CD14-positive monocyte (primary cell): ENCODE results near the gene STX8. TPM values are rescaled to one million over a fixed set of nuclear protein-coding genes. Genes with fewer than 3 reads are reported as not detected.

ENCODE experiments used
- DNase-seq, 3 donors: peaks; one replicate each; pipeline ENCODE4 v3.0.0-alpha.2; 2011 to 2022
- H2AFZ ChIP-seq: 2 replicates; pipeline ENCODE4 v1.6.0; 2012; ENCODE audit warnings: mild to moderate bottlenecking, low read depth, low read length, inconsistent platforms; ENCODE audit not compliant: insufficient read depth, poor library complexity, severe bottlenecking
- H3K27ac ChIP-seq, 2 donors: 1 replicate in 1 of 2; 2 replicates in 1 of 2; pipeline ENCODE4 v1.5.1; 2012 to 2013; ENCODE audit warnings: low read length in 2 of 2, control low read depth in 1 of 2, inconsistent platforms in 1 of 2, low read depth in 1 of 2, mild to moderate bottlenecking in 1 of 2
- H3K27me3 ChIP-seq, 2 donors: one replicate each; pipeline versions ENCODE4 v1.6.0 to v1.6.1; 2011 to 2013; ENCODE audit warnings: low read length in 2 of 2; ENCODE audit not compliant: control insufficient read depth in 2 of 2, insufficient read depth in 2 of 2
- H3K36me3 ChIP-seq, 2 donors: replicated peaks in 1 of 2; 1 replicate in 1 of 2; 2 replicates in 1 of 2; pipeline versions ENCODE4 v1.5.1 to v1.6.1; 2012 to 2013; ENCODE audit warnings: low read length in 2 of 2, control low read depth in 1 of 2, inconsistent platforms in 1 of 2, mild to moderate bottlenecking in 1 of 2; ENCODE audit not compliant: insufficient read depth in 2 of 2, control insufficient read depth in 1 of 2
- H3K4me1 ChIP-seq, 2 donors: 1 replicate in 1 of 2; 2 replicates in 1 of 2; pipeline versions ENCODE4 v1.5.1 to v1.6.1; 2012 to 2013; ENCODE audit warnings: low read length in 2 of 2, control low read depth in 1 of 2, inconsistent platforms in 1 of 2, mild to moderate bottlenecking in 1 of 2, moderate library complexity in 1 of 2; ENCODE audit not compliant: insufficient read depth in 2 of 2, control insufficient read depth in 1 of 2
- H3K4me2 ChIP-seq: replicated peaks from 2 replicates; pipeline ENCODE3; 2012; ENCODE audit warnings: low read length, moderate library complexity, mild to moderate bottlenecking; ENCODE audit not compliant: poor library complexity, severe bottlenecking; ENCODE audit errors: extremely low read depth
- H3K4me3 ChIP-seq, 3 experiments: fragments of 200-600 bp in 1 of 3; sonication (generic) in 1 of 3; replicated peaks in 1 of 3; 1 replicate in 2 of 3; 2 replicates in 1 of 3; pipeline ENCODE4 v1.5.1; 2011 to 2013; ENCODE audit warnings: low read length in 3 of 3, mild to moderate bottlenecking in 3 of 3, control low read depth in 2 of 3, low read depth in 2 of 3, inconsistent platforms in 1 of 3, moderate library complexity in 1 of 3
- H3K79me2 ChIP-seq: 2 replicates; pipeline ENCODE4 v1.6.0; 2012; ENCODE audit warnings: mild to moderate bottlenecking, control low read depth, inconsistent platforms, low read length, moderate library complexity; ENCODE audit not compliant: insufficient read depth
- H3K9ac ChIP-seq: 2 replicates; pipeline ENCODE4 v1.6.0; 2017; ENCODE audit warnings: low read length, mild to moderate bottlenecking; ENCODE audit not compliant: insufficient read depth, poor library complexity, severe bottlenecking
- H3K9me3 ChIP-seq, 2 donors: replicated peaks in 1 of 2; 1 replicate in 1 of 2; 2 replicates in 1 of 2; pipeline versions ENCODE4 v1.5.1 to v1.6.1; 2012 to 2013; ENCODE audit warnings: low read length in 2 of 2, control low read depth in 1 of 2; ENCODE audit not compliant: control insufficient read depth in 1 of 2, insufficient read depth in 1 of 2
- H4K20me1 ChIP-seq: 2 replicates; pipeline ENCODE4 v1.6.0; 2012; ENCODE audit warnings: mild to moderate bottlenecking, low read length, control low read depth, moderate library complexity; ENCODE audit not compliant: insufficient read depth
- H3K27ac Mint-ChIP-seq, 7 donors: one replicate each; pipeline ENCODE4 v1.8.0; 2020; ENCODE audit warnings: mild to moderate bottlenecking in 7 of 7, mixed read lengths in 7 of 7, moderate library complexity in 6 of 7, inconsistent platforms in 2 of 7
- H3K27me3 Mint-ChIP-seq, 3 donors: one replicate each; pipeline ENCODE4 v1.8.0; 2021 to 2022; ENCODE audit warnings: low read depth in 3 of 3, mild to moderate bottlenecking in 3 of 3, mixed read lengths in 3 of 3, moderate library complexity in 3 of 3, inconsistent platforms in 1 of 3
- H3K36me3 Mint-ChIP-seq, 2 donors: one replicate each; pipeline ENCODE4 v1.8.0; 2020; ENCODE audit warnings: mixed read lengths in 2 of 2, inconsistent platforms in 1 of 2, mild to moderate bottlenecking in 1 of 2
- H3K4me1 Mint-ChIP-seq: one replicate; pipeline ENCODE4 v1.8.0; 2020; ENCODE audit warnings: mild to moderate bottlenecking, mixed read lengths
- H3K4me3 Mint-ChIP-seq, 2 donors: one replicate each; pipeline ENCODE4 v1.8.0; 2020; ENCODE audit warnings: mild to moderate bottlenecking in 2 of 2, mixed read lengths in 2 of 2, moderate library complexity in 1 of 2
- H3K9me3 Mint-ChIP-seq, 7 donors: one replicate each; pipeline ENCODE4 v1.8.0; 2020 to 2022; ENCODE audit warnings: mixed read lengths in 7 of 7, mild to moderate bottlenecking in 6 of 7, moderate library complexity in 6 of 7, inconsistent platforms in 2 of 7
- WGBS: methylation state at CpG from one replicate; pipeline ENCODE4 v1.1.5; 2013; ENCODE audit warnings: missing lambda C conversion rate; ENCODE audit not compliant: insufficient coverage; 5-methylcytosine and 5-hydroxymethylcytosine counted together
- intact Hi-C, 2 donors: fragments of 100-400 bp; cut with micrococcal nuclease; formaldehyde crosslinking; loops; one replicate each; pipeline versions ENCODE4 v1.15.0 to v1.15.1; 2023
- polyA plus RNA-seq, 3 donors: library from polyadenylated mRNA; depleted of rRNA in 1 of 3; unstranded in 2 of 3; stranded (reverse) in 1 of 3; fragments of 300-500 nt in 2 of 3; fragments of >200 nt in 1 of 3; fragmentation: Illumina TruSeq in 2 of 3; gene quantifications; 1 replicate in 2 of 3; 2 replicates in 1 of 3; pipeline ENCODE4 v1.2.3, GENCODE V29; 2012 to 2021
- TF ChIP-seq, protein P1 (sequence below): fragments of 200-600 bp; IDR thresholded peaks from one replicate; pipeline ENCODE4 v1.8.0; 2022; ENCODE audit warnings: antibody characterized with exemption, mild to moderate bottlenecking

STX8 gene
- polyA plus RNA-seq, 3 donors, result 44.4 to 170 (median 142) TPM

DNA sequence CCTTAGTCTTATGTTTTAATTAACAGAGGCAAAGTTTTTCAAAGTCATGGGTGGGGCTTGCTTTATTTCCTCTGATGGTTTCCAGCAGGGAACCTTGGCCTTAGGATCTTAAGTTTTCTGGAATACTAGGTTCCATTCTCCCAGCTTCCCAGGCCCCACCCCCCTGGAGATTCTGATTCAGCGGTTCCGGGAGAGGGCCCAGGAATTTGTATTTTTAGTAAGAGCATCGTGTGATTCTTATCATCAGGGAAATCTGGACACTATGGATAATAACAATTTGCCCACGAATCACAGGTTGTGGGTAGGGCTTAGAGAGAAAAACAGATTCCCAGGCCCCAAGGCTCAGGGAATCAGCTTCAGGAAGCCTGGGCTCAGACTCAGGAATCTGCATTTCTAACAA, 290.7 kb downstream of the STX8 start:
- TF ChIP-seq, protein P1, sequence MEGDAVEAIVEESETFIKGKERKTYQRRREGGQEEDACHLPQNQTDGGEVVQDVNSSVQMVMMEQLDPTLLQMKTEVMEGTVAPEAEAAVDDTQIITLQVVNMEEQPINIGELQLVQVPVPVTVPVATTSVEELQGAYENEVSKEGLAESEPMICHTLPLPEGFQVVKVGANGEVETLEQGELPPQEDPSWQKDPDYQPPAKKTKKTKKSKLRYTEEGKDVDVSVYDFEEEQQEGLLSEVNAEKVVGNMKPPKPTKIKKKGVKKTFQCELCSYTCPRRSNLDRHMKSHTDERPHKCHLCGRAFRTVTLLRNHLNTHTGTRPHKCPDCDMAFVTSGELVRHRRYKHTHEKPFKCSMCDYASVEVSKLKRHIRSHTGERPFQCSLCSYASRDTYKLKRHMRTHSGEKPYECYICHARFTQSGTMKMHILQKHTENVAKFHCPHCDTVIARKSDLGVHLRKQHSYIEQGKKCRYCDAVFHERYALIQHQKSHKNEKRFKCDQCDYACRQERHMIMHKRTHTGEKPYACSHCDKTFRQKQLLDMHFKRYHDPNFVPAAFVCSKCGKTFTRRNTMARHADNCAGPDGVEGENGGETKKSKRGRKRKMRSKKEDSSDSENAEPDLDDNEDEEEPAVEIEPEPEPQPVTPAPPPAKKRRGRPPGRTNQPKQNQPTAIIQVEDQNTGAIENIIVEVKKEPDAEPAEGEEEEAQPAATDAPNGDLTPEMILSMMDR, result no peak
- Histone ChIP-seq H3K4me1 (no peaks in the 10 kb centered on the region), H3K4me3 (no peak overlapping the region), H3K27me3 (no peaks in the 10 kb centered on the region), H2AFZ (no peak overlapping the region), H3K79me2 (no peaks in the 10 kb centered on the region), H3K9ac (no peak overlapping the region), H3K36me3 (no peaks in the 10 kb centered on the region), H3K9me3 (no peaks in the 10 kb centered on the region), H3K4me2 (no peak overlapping the region), H3K27ac (no peak overlapping the region), H4K20me1 (no peaks in the 10 kb centered on the region)
- Mint-ChIP-seq H3K9me3 (no peaks in the 10 kb centered on the region), H3K27me3 (no peaks in the 10 kb centered on the region), H3K27ac (no peak overlapping the region), H3K4me3 (no peak overlapping the region), H3K36me3 (peaks cover 0 to 4% of the 10 kb centered on the region in 2 donors), H3K4me1 (peaks cover 3% of the 10 kb centered on the region)
- intact Hi-C loops, result no loop called here
- DNase-seq, result no peak
- WGBS, result 70% methylated on average over 2 of the region's 4 CpGs

DNA sequence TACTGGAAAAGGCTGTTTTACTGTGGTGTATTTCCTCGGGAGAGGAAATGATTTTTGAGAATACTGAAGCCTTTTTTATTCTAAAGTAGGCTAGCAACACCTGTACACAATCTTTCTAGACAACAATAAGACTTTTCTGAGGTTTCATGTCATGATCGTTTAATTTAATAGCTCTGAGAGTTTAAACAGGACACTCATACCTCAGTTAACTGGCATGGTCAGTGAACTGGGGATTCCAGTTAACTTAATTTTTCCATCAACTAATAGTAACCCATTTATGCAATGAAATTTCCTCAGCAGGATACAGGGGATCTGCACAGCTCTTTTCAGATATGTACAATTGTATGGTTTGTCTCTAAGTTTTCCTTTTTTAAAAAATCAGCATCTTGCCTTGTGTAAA, 291.7 kb downstream of the STX8 start:
- DNase-seq, result no peak
- Mint-ChIP-seq H3K27ac (no peak overlapping the region), H3K9me3 (no peaks in the 10 kb centered on the region), H3K27me3 (no peaks in the 10 kb centered on the region), H3K4me3 (no peak overlapping the region), H3K36me3 (peaks cover 0 to 4% of the 10 kb centered on the region in 2 donors), H3K4me1 (no peaks in the 10 kb centered on the region)
- intact Hi-C loops, result no loop called here
- no peaks in the 10 kb centered on the region for H3K79me2 ChIP-seq
- no peaks in the 10 kb centered on the region for H4K20me1 ChIP-seq
- H3K4me3 ChIP-seq, result no peak overlapping the region
- H2AFZ ChIP-seq, result no peak overlapping the region
- no peaks in the 10 kb centered on the region for H3K4me1 ChIP-seq
- H3K27ac ChIP-seq, result no peak overlapping the region
- no CpG with 5 or more reads among the region's 2 CpGs for WGBS
- no peaks in the 10 kb centered on the region for H3K9me3 ChIP-seq
- no peak overlapping the region for H3K4me2 ChIP-seq
- H3K9ac ChIP-seq, result no peak overlapping the region
- no peaks in the 10 kb centered on the region for H3K27me3 ChIP-seq
- no peaks in the 10 kb centered on the region for H3K36me3 ChIP-seq
- TF ChIP-seq, protein P1, result no peak
